ENCODE measurements around the gene ARL8A. TPM values are rescaled to one million over a fixed set of nuclear protein-coding genes. Genes with fewer than 3 reads are reported as not detected.
"Not testable (repeated sequence)": the region's sequence is repeated elsewhere in the genome, so short reads cannot be mapped to it uniquely, and the experiment has no call there.

ARL8A gene
- total RNA-seq, 1 experiment from 2014 or later = 50.3 TPM

- Histone ChIP-seq H3K27me3 (ENCODE audit: control insufficient read depth, insufficient read depth, low read length) (peaks cover 1% of the 10 kb centered on the region; the same call in 1 of the 2 replicates), H3K36me3 (replicated peaks; ENCODE audit: control insufficient read depth, insufficient read depth, low read length) (no peaks in the 10 kb centered on the region), H3K4me3 (ENCODE audit: insufficient read depth, low read depth, low read length) (no peak overlapping the region)
- no peak for DNase-seq
These were observed 37.7 kb upstream of the ARL8A start for GRCh38 chr1:202182040-202182877.

- DNase-seq = no peak
- H3K4me3 ChIP-seq (ENCODE audit: insufficient read depth, low read depth, low read length) = no peak overlapping the region
- H3K36me3 ChIP-seq (replicated peaks; ENCODE audit: control insufficient read depth, insufficient read depth, low read length) = no peaks in the 10 kb centered on the region
- peaks cover 1% of the 10 kb centered on the region; the same call in 1 of the 2 replicates for H3K27me3 ChIP-seq (ENCODE audit: control insufficient read depth, insufficient read depth, low read length)
These were observed 37.0 kb upstream of the ARL8A start for GRCh38 chr1:202181586-202181985.

- DNase-seq; H3K36me3 ChIP-seq (replicated peaks; ENCODE audit: control insufficient read depth, insufficient read depth, low read length); H3K4me3 ChIP-seq (ENCODE audit: insufficient read depth, low read depth, low read length); H3K27me3 ChIP-seq (ENCODE audit: control insufficient read depth, insufficient read depth, low read length): not testable (repeated sequence)
These were observed 36.2 kb upstream of the ARL8A start for GRCh38 chr1:202180751-202181139.

- DNase-seq = no peak
- Histone ChIP-seq H3K4me3 (ENCODE audit: insufficient read depth, low read depth, low read length) (no peak overlapping the region), H3K27me3 (ENCODE audit: control insufficient read depth, insufficient read depth, low read length) (peaks cover 1% of the 10 kb centered on the region; the same call in 1 of the 2 replicates), H3K36me3 (replicated peaks; ENCODE audit: control insufficient read depth, insufficient read depth, low read length) (no peaks in the 10 kb centered on the region)
These were observed 35.6 kb upstream of the ARL8A start for GRCh38 chr1:202179828-202180750.

GRCh38 chr1:202176949-202177927, 32.7 kb upstream of the ARL8A start:
- H3K36me3 ChIP-seq (replicated peaks; ENCODE audit: control insufficient read depth, insufficient read depth, low read length) = no peaks in the 10 kb centered on the region
- peaks cover 1% of the 10 kb centered on the region; the same call in 1 of the 2 replicates for H3K27me3 ChIP-seq (ENCODE audit: control insufficient read depth, insufficient read depth, low read length)
- peak; percentile 75 for DNase-seq
- H3K4me3 ChIP-seq (ENCODE audit: insufficient read depth, low read depth, low read length) = no peak overlapping the region

GRCh38 chr1:202173993-202174392, 29.5 kb upstream of the ARL8A start:
- H3K36me3 ChIP-seq (replicated peaks; ENCODE audit: control insufficient read depth, insufficient read depth, low read length) = no peaks in the 10 kb centered on the region
- no peaks in the 10 kb centered on the region for H3K27me3 ChIP-seq (ENCODE audit: control insufficient read depth, insufficient read depth, low read length)
- no peak for DNase-seq
- no peak overlapping the region for H3K4me3 ChIP-seq (ENCODE audit: insufficient read depth, low read depth, low read length)

- Histone ChIP-seq H3K36me3 (replicated peaks; ENCODE audit: control insufficient read depth, insufficient read depth, low read length) (no peaks in the 10 kb centered on the region), H3K27me3 (ENCODE audit: control insufficient read depth, insufficient read depth, low read length) (no peaks in the 10 kb centered on the region), H3K4me3 (ENCODE audit: insufficient read depth, low read depth, low read length) (no peak overlapping the region)
- DNase-seq = peak; percentile 62
These were observed 27.4 kb upstream of the ARL8A start for GRCh38 chr1:202172015-202172355.

GRCh38 chr1:202171292-202172014, 26.9 kb upstream of the ARL8A start:
- no peak for DNase-seq
- Histone ChIP-seq H3K4me3 (ENCODE audit: insufficient read depth, low read depth, low read length) (no peak overlapping the region), H3K36me3 (replicated peaks; ENCODE audit: control insufficient read depth, insufficient read depth, low read length) (no peaks in the 10 kb centered on the region), H3K27me3 (ENCODE audit: control insufficient read depth, insufficient read depth, low read length) (no peaks in the 10 kb centered on the region)

- Histone ChIP-seq H3K36me3 (replicated peaks; ENCODE audit: control insufficient read depth, insufficient read depth, low read length) (no peaks in the 10 kb centered on the region), H3K27me3 (ENCODE audit: control insufficient read depth, insufficient read depth, low read length) (no peaks in the 10 kb centered on the region), H3K4me3 (ENCODE audit: insufficient read depth, low read depth, low read length) (no peak overlapping the region)
- no peak for DNase-seq
These were observed 26.2 kb upstream of the ARL8A start for GRCh38 chr1:202170726-202171125.

- Histone ChIP-seq H3K27me3 (ENCODE audit: control insufficient read depth, insufficient read depth, low read length) (no peaks in the 10 kb centered on the region), H3K4me3 (ENCODE audit: insufficient read depth, low read depth, low read length) (no peak overlapping the region), H3K36me3 (replicated peaks; ENCODE audit: control insufficient read depth, insufficient read depth, low read length) (no peaks in the 10 kb centered on the region)
- no peak for DNase-seq
These were observed 24.3 kb upstream of the ARL8A start for GRCh38 chr1:202168861-202169260.

GRCh38 chr1:202167708-202168415, 23.3 kb upstream of the ARL8A start:
- no peaks in the 10 kb centered on the region for H3K36me3 ChIP-seq (replicated peaks; ENCODE audit: control insufficient read depth, insufficient read depth, low read length)
- no peak overlapping the region for H3K4me3 ChIP-seq (ENCODE audit: insufficient read depth, low read depth, low read length)

GRCh38 chr1:202167054-202167453, 22.5 kb upstream of the ARL8A start:
- not testable (repeated sequence) for H3K36me3 ChIP-seq (replicated peaks; ENCODE audit: control insufficient read depth, insufficient read depth, low read length); DNase-seq; H3K4me3 ChIP-seq (ENCODE audit: insufficient read depth, low read depth, low read length); H3K27me3 ChIP-seq (ENCODE audit: control insufficient read depth, insufficient read depth, low read length)

More at GRCh38 chr1:202167708-202168415, 23.3 kb upstream of the ARL8A start:
- no peaks in the 10 kb centered on the region for H3K27me3 ChIP-seq (ENCODE audit: control insufficient read depth, insufficient read depth, low read length)
- DNase-seq = no peak

All from H7 (cell line).